HCT116 (cell line): Measurements from ENCODE around the gene POLD2.

Experiments
- CEBPB ChIP-seq: IDR thresholded peaks from 2 replicates; pipeline ENCODE4 v1.6.1; 2012; ENCODE audit warnings: low read depth
- CTCF ChIP-seq, 3 experiments: fragments of 200-600 bp in 1 of 3; sonication (generic) in 1 of 3; IDR thresholded peaks in 2 of 3; conservative IDR thresholded peaks in 1 of 3; 2 replicates each; pipeline ENCODE4 v1.5.1; 2012 to 2017; ENCODE audit warnings: low read depth in 2 of 3, low read length in 2 of 3, antibody characterized with exemption in 1 of 3, borderline replicate concordance in 1 of 3, control low read depth in 1 of 3, mild to moderate bottlenecking in 1 of 3, mixed read lengths in 1 of 3, mixed run types in 1 of 3, moderate library complexity in 1 of 3; ENCODE audit not compliant: insufficient read depth in 1 of 3
- EGR1 ChIP-seq: IDR thresholded peaks from 2 replicates; pipeline ENCODE4 v1.6.1; 2012; ENCODE audit warnings: low read depth
- ELF1 ChIP-seq: IDR thresholded peaks from 2 replicates; pipeline ENCODE4 v1.6.1; 2012; ENCODE audit warnings: low read depth, borderline replicate concordance
- EZH2 ChIP-seq: fragments of 200-600 bp; sonication (generic); IDR thresholded peaks from 2 replicates; pipeline ENCODE4 v1.6.1; 2017; ENCODE audit warnings: antibody characterized with exemption, mixed run types
- FOSL1 ChIP-seq: IDR thresholded peaks from 2 replicates; pipeline ENCODE4 v1.6.1; 2012; ENCODE audit warnings: low read depth
- MAX ChIP-seq: IDR thresholded peaks from 2 replicates; pipeline ENCODE4 v1.6.1; 2012
- POLR2A ChIP-seq: IDR thresholded peaks from 2 replicates; pipeline ENCODE4 v1.7.0; 2011; ENCODE audit warnings: borderline replicate concordance; ENCODE audit not compliant: insufficient read depth, insufficient read length; ENCODE audit errors: extremely low read depth
- POLR2AphosphoS5 ChIP-seq: IDR thresholded peaks from 2 replicates; pipeline ENCODE4 v1.6.1; 2011; ENCODE audit warnings: mild to moderate bottlenecking, low read depth, low read length, moderate library complexity
- RAD21 ChIP-seq: IDR thresholded peaks from 2 replicates; pipeline ENCODE4 v1.6.1; 2012; ENCODE audit warnings: low read depth, mild to moderate bottlenecking
- REST ChIP-seq: IDR thresholded peaks from 2 replicates; pipeline ENCODE4 v1.6.1; 2012; ENCODE audit warnings: low read depth
- YY1 ChIP-seq: IDR thresholded peaks from 2 replicates; pipeline ENCODE4 v1.6.1; 2011; ENCODE audit warnings: low read length, low read depth, moderate library complexity, mild to moderate bottlenecking; ENCODE audit not compliant: insufficient replicate concordance; ENCODE audit errors: extremely low read depth

GRCh38 chr7:44103923-44104859, 19.2 kb downstream of the POLD2 start, which contains the start of gene AEBP1:
- TF ChIP-seq POLR2A (no peak), RAD21 (no peak), YY1 (no peak), EZH2 (no peak), CEBPB (no peak), ELF1 (no peak), FOSL1 (no peak), CTCF (IDR thresholded peaks at IDR 0.05 in 2 of 3, conservative IDR thresholded peaks at IDR 0.05 in 1 of 3; ENCODE audit: borderline replicate concordance in 1 of 3, insufficient read depth in 1 of 3, low read depth in 2 of 3, low read length in 2 of 3) (no peak), POLR2AphosphoS5 (no peak), EGR1 (no peak), REST (no peak), MAX (no peak)
